HepG2 (cell line): ENCODE measurements around the gene TMPRSS11E. TPM values are rescaled to one million over a fixed set of nuclear protein-coding genes. Genes with fewer than 3 reads are reported as not detected.
"Not testable (repeated sequence)": the region's sequence is repeated elsewhere in the genome, so short reads cannot be mapped to it uniquely, and the experiment has no call there.

Source experiments
- ATAC-seq: fragments of 200-7000 bp; cut with Tn5 transposase; 3 replicates; pipeline ENCODE4 v1.9.1; 2020; ENCODE audit warnings: mild to moderate bottlenecking, moderate library complexity
- BruUV-seq: library from RNA; stranded (reverse); fragments of 400-500 nt; replicated peaks from 2 replicates; lab custom pipeline; 2021; lab: Mats Ljungman, UMichigan
- CTCF ChIA-PET: fragments of 300-600 bp; formaldehyde crosslinking; extraction: SDS; loops from one replicate; lab custom pipeline; 2021; ENCODE audit warnings: low total read pairs, inconsistent platforms, low intra/inter-chr PET ratio; lab: Yijun Ruan, JAX
- POLR2A ChIA-PET: fragments of 350-600 bp; sonication (Branson Sonifier 250); formaldehyde crosslinking; loops from one replicate; lab custom pipeline; 2020; ENCODE audit warnings: antibody characterized with exemption, inconsistent platforms; lab: Yijun Ruan, JAX
- DNase-seq: peaks from one replicate; pipeline ENCODE4 v3.0.0-alpha.2; 2015; ENCODE audit warnings: low spot score
- FAIRE-seq: peaks from 3 replicates; lab custom pipeline; 2011; peaks lifted over from hg19 to GRCh38; lab: Jason Lieb, UNC
- H2AFZ ChIP-seq: one replicate; pipeline ENCODE4 v1.6.1; 2011; ENCODE audit warnings: low read length, inconsistent platforms
- H3K27ac ChIP-seq: fragments of 300-600 bp; 3 replicates; pipeline ENCODE4 v1.8.0; 2011; ENCODE audit warnings: mixed run types, mild to moderate bottlenecking, mixed read lengths, low read length, inconsistent platforms; ENCODE audit not compliant: insufficient read depth; ENCODE audit errors: extremely low read length
- H3K27me3 ChIP-seq, 2 experiments: fragments of 200-600 bp in 1 of 2; 2 replicates in 1 of 2; 3 replicates in 1 of 2; pipeline versions ENCODE4 v1.6.0 to v1.8.0; 2011; ENCODE audit warnings: low read length in 2 of 2, mild to moderate bottlenecking in 2 of 2, moderate library complexity in 2 of 2, inconsistent platforms in 1 of 2; ENCODE audit not compliant: insufficient read depth in 2 of 2, control insufficient read depth in 1 of 2
- H3K36me3 ChIP-seq, 2 experiments: fragments of 200-600 bp in 1 of 2; replicated peaks in 1 of 2; 2 replicates in 1 of 2; 3 replicates in 1 of 2; pipeline versions ENCODE4 v1.5.1 to v1.8.0; 2011; ENCODE audit warnings: low read length in 2 of 2, inconsistent platforms in 1 of 2; ENCODE audit not compliant: insufficient read depth in 2 of 2, control insufficient read depth in 1 of 2
- H3K4me1 ChIP-seq: 2 replicates; pipeline ENCODE4 v1.5.1; 2012; ENCODE audit warnings: low read length, inconsistent platforms; ENCODE audit not compliant: insufficient read depth
- H3K4me2 ChIP-seq: 2 replicates; pipeline ENCODE4 v1.6.0; 2011; ENCODE audit warnings: low read depth, low read length, inconsistent platforms
- H3K4me3 ChIP-seq, 3 experiments: fragments of 200-600 bp in 1 of 3; sonication (generic), shearing (Covaris generic) in 1 of 3; replicated peaks in 1 of 3; 2 replicates each; pipeline ENCODE4 v1.5.1; 2011 to 2016; ENCODE audit warnings: low read length in 3 of 3, inconsistent platforms in 2 of 3, low read depth in 2 of 3, mild to moderate bottlenecking in 2 of 3, control low read depth in 1 of 3, mixed read lengths in 1 of 3; ENCODE audit not compliant: insufficient read depth in 1 of 3
- H3K79me2 ChIP-seq: one replicate; pipeline ENCODE4 v1.6.1; 2011; ENCODE audit warnings: low read length, inconsistent platforms; ENCODE audit not compliant: insufficient read depth
- H3K9ac ChIP-seq: 2 replicates; pipeline ENCODE4 v1.6.0; 2011; ENCODE audit warnings: mild to moderate bottlenecking, low read depth, low read length, inconsistent platforms; ENCODE audit not compliant: insufficient read depth
- H3K9me3 ChIP-seq: 2 replicates; pipeline ENCODE4 v1.5.1; 2012; ENCODE audit warnings: mild to moderate bottlenecking, low read length
- H4K20me1 ChIP-seq: 2 replicates; pipeline ENCODE4 v1.6.0; 2011; ENCODE audit warnings: inconsistent platforms, mild to moderate bottlenecking, low read length, moderate library complexity; ENCODE audit not compliant: insufficient read depth
- ZNF234 ChIP-seq: sonication (generic); formaldehyde crosslinking; conservative IDR thresholded peaks from 2 replicates; pipeline ENCODE4 v1.5.1; 2020; ENCODE audit warnings: mild to moderate bottlenecking, missing genetic modification reagents
- WGBS: methylation state at CpG from one replicate; pipeline ENCODE4 v1.1.6; 2017; ENCODE audit warnings: low lambda C conversion rate; 5-methylcytosine and 5-hydroxymethylcytosine counted together
- in situ Hi-C: cut with HindIII; loops from 2 replicates; pipeline ENCODE4 v1.10.0; 2017; ENCODE audit warnings: low pct_unique_long_range_greater_than_20kb; ENCODE audit not compliant: extremely low pct_ligation_motif_present
- intact Hi-C: fragments of 100-400 bp; cut with micrococcal nuclease; formaldehyde crosslinking; loops from one replicate; pipeline ENCODE4 v1.10.0; 2022; ENCODE audit not compliant: unreplicated experiment
- polyA plus RNA-seq, 8 experiments: library from polyadenylated mRNA; depleted of rRNA in 3 of 8; stranded (reverse) in 7 of 8; unstranded in 1 of 8; fragments of >200 nt; fragmentation: Illumina TruSeq in 4 of 8; extraction: Trizol in 4 of 8; gene quantifications; 2 replicates each; pipeline versions ENCODE4 v1.2.1 to v1.2.3, GENCODE V29; 2011 to 2016; ENCODE audit warnings: low read depth in 4 of 8, missing spikeins in 1 of 8, mixed read lengths in 1 of 8; ENCODE audit not compliant: insufficient read depth in 1 of 8
- total RNA-seq, 5 experiments: library from RNA; depleted of rRNA; stranded (reverse); fragments of >200 nt; fragmentation: Illumina TruSeq; extraction: Trizol; gene quantifications; 2 replicates each; pipeline ENCODE4 v1.2.3, GENCODE V29; 2016; ENCODE audit warnings: low read depth in 1 of 5

Gene TMPRSS11E
- total and polyA plus RNA-seq, 2 of the 13 experiments (the other 11 are each of a cell fraction or from before 2014, with no cell fraction given) = not detected

GRCh38 chr4:68504836-68505235, 57.6 kb downstream of the TMPRSS11E start:
- H3K9me3 ChIP-seq, H3K79me2 ChIP-seq, H3K4me3 ChIP-seq, H3K27me3 ChIP-seq, H3K4me1 ChIP-seq, H2AFZ ChIP-seq, CTCF ChIA-PET, DNase-seq, H3K4me2 ChIP-seq, H3K36me3 ChIP-seq, H3K27ac ChIP-seq, ATAC-seq, H4K20me1 ChIP-seq, H3K9ac ChIP-seq, POLR2A ChIA-PET, BruUV-seq, FAIRE-seq: not testable (repeated sequence)
- intact Hi-C loops = loop anchor here (5.0 kb wide), 1 partner anchor 122 kb away; no protein-coding TSS in a partner anchor
- 85% methylated on average over 2 of the region's 4 CpGs for WGBS
- in situ Hi-C loops = loop anchor here (10.0 kb wide), 1 partner anchor 130 kb away; no protein-coding TSS in a partner anchor

DNA sequence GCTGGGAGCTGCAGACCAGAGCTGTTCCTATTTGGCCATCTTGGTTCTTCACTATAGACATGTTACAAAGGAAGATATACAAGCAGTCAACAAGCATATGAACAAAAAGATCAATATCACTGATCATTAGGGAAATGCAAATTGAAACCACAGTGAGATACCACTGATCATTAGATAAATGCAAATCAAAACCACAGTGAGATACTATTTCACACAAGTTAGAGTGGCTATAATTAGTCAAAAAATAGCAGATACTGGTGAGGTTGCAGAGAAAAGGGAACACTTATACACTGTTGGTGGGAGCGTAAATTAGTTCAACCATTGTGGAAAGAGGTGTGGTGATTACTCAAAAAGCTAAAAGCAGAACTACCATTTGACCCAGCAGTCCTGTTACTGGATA, 58.2 kb downstream of the TMPRSS11E start:
- H3K36me3 ChIP-seq, H4K20me1 ChIP-seq, H2AFZ ChIP-seq, FAIRE-seq, H3K4me2 ChIP-seq, H3K9ac ChIP-seq, ATAC-seq, H3K4me3 ChIP-seq, DNase-seq, H3K9me3 ChIP-seq, H3K4me1 ChIP-seq, BruUV-seq, intact Hi-C loops, POLR2A ChIA-PET, H3K27ac ChIP-seq, H3K27me3 ChIP-seq, CTCF ChIA-PET, H3K79me2 ChIP-seq: not testable (repeated sequence)
- WGBS = 96% methylated on average over 1 of the region's 1 CpG
- in situ Hi-C loops = loop anchor here (10.0 kb wide), 1 partner anchor 129 kb away; no protein-coding TSS in a partner anchor

- Histone ChIP-seq H3K36me3 (no peaks in the 10 kb centered on the region), H3K9ac (no peak overlapping the region), H3K9me3 (no peaks in the 10 kb centered on the region)
- CTCF ChIA-PET = no interaction called here
- DNase-seq = no peak
- POLR2A ChIA-PET = no interaction called here
- no peak for FAIRE-seq
- WGBS = 86% methylated on average over 1 of the region's 1 CpG
- intact Hi-C loops = no loop called here
- no peak for TF ChIP-seq ZNF234 (CRISPR knock-in tag)
- TF ChIP-seq, all 625 proteins: peak for 0
- BruUV-seq = no TSS peak
- H3K27me3 ChIP-seq = no peaks in the 10 kb centered on the region; a peak in 1 of 5 replicates
- no peak for ATAC-seq
- in situ Hi-C loops = no loop called here
- H3K27ac ChIP-seq = no peak overlapping the region
- H3K4me2 ChIP-seq = no peak overlapping the region
- no peak overlapping the region for H3K4me3 ChIP-seq
- H3K4me1 ChIP-seq = no peaks in the 10 kb centered on the region
- no peaks in the 10 kb centered on the region for H4K20me1 ChIP-seq
- no peaks in the 10 kb centered on the region for H3K79me2 ChIP-seq
- H2AFZ ChIP-seq = no peak overlapping the region
Observed at GRCh38 chr4:68518889-68519288, 71.6 kb downstream of the TMPRSS11E start.
